Stimulated activated CD8-positive, alpha-beta memory T cell treated with anti-CD3 and anti-CD28 coated beads, Interleukin-4, amount 100 ng/mL, for 48 hours (primary cell): Measurements from ENCODE around the gene VSIR.

Experiments used
- DNase-seq: peaks from one replicate; pipeline ENCODE4 v3.0.0-alpha.2; 2020

VSIR gene

GRCh38 chr10:71746344-71747037 lies 26.8 kb downstream of the VSIR start:
- no peak for DNase-seq

- DNase-seq, result no peak
Observed at GRCh38 chr10:71745664-71746250, 27.6 kb downstream of the VSIR start.

- no peak for DNase-seq
Observed at GRCh38 chr10:71744897-71745663, 28.2 kb downstream of the VSIR start.

- DNase-seq, result no peak
Observed at GRCh38 chr10:71743866-71744265, 29.5 kb downstream of the VSIR start.

GRCh38 chr10:71743089-71743838 lies 30.1 kb downstream of the VSIR start:
- DNase-seq, result no peak

GRCh38 chr10:71742301-71743088 lies 30.8 kb downstream of the VSIR start:
- DNase-seq, result no peak

- DNase-seq, result no peak
Observed at GRCh38 chr10:71741671-71742070, 31.6 kb downstream of the VSIR start.

GRCh38 chr10:71741029-71741428 lies 32.3 kb downstream of the VSIR start:
- no peak for DNase-seq

GRCh38 chr10:71740069-71740653 lies 33.2 kb downstream of the VSIR start:
- no peak for DNase-seq

GRCh38 chr10:71739358-71739900 lies 33.9 kb downstream of the VSIR start:
- no peak for DNase-seq

- DNase-seq, result no peak
Observed at GRCh38 chr10:71737834-71738197, 35.5 kb downstream of the VSIR start.

GRCh38 chr10:71737001-71737833 lies 36.1 kb downstream of the VSIR start:
- DNase-seq, result no peak

- DNase-seq, result no peak
Observed at GRCh38 chr10:71736570-71736952, 36.8 kb downstream of the VSIR start.

- peak; percentile 77 for DNase-seq
Observed at GRCh38 chr10:71735709-71736569, 37.4 kb downstream of the VSIR start.

- DNase-seq, result no peak
Observed at GRCh38 chr10:71734797-71735196, 38.5 kb downstream of the VSIR start.

- DNase-seq, result no peak
Observed at GRCh38 chr10:71731791-71732190, 41.5 kb downstream of the VSIR start.

- no peak for DNase-seq
Observed at GRCh38 chr10:71729161-71729636, 44.1 kb downstream of the VSIR start.

GRCh38 chr10:71727738-71728737 lies 45.3 kb downstream of the VSIR start:
- DNase-seq, result peak; percentile 70
